ENCODE results near the gene PSME2. TPM values are rescaled to one million over a fixed set of nuclear protein-coding genes. Genes with fewer than 3 reads are reported as not detected.
A peak's percentile ranks its signal among the peaks of the same experiment; 100 is the strongest.

Gene PSME2
- total and polyA plus RNA-seq, 10 of the 15 experiments (the other 5 are each of a cell fraction or from before 2014, with no cell fraction given) = 510 to 3,542 (median 913) TPM

- TF ChIP-seq NKRF (conservative IDR thresholded peaks at IDR 0.05) (peak; percentile 99), SREBF2 (IDR thresholded peaks at IDR 0.05; ENCODE audit: low read length) (peak; percentile 78), RAD51 (IDR thresholded peaks at IDR 0.05) (peak; percentile 78), CEBPB (IDR thresholded peaks at IDR 0.05; ENCODE audit: borderline replicate concordance in 1 of 2, low read depth in 2 of 2, low read length in 2 of 2) (no peak), MYC (IDR thresholded peaks at IDR 0.05; ENCODE audit: insufficient read depth, insufficient read length, insufficient replicate concordance, low read length, severe bottlenecking) (peak; percentile 88), STAT3 (IDR thresholded peaks at IDR 0.05; ENCODE audit: low read depth, low read length) (peak; percentile 95), ZBTB40 (IDR thresholded peaks at IDR 0.05; ENCODE audit: borderline replicate concordance) (peak; percentile 100), RBBP5 (conservative IDR thresholded peaks at IDR 0.05) (no peak), ASH2L (IDR thresholded peaks at IDR 0.05; ENCODE audit: borderline replicate concordance, low read depth) (no peak), TAF1 (IDR thresholded peaks at IDR 0.05; ENCODE audit: borderline replicate concordance, low read depth, low read length) (peak; percentile 90), DPF2 (IDR thresholded peaks at IDR 0.05) (peak; percentile 47; the same call in 1 of the 2 replicates), ZSCAN29 (IDR thresholded peaks at IDR 0.05) (peak; percentile 81; the same call in 1 of the 2 replicates), ZNF622 (IDR thresholded peaks at IDR 0.05) (no peak), POU2F2 (IDR thresholded peaks at IDR 0.05; ENCODE audit: borderline replicate concordance, low read depth, low read length) (peak; percentile 98), RB1 (IDR thresholded peaks at IDR 0.05; ENCODE audit: borderline replicate concordance) (peak; percentile 97), ATF2 (IDR thresholded peaks at IDR 0.05; ENCODE audit: low read length) (peak; percentile 71; the same call in 1 of the 2 replicates), ELK1 (IDR thresholded peaks at IDR 0.05; ENCODE audit: low read depth, low read length) (peak; percentile 98), RFX5 (IDR thresholded peaks at IDR 0.05; ENCODE audit: low read depth, low read length) (peak; percentile 58; the same call in 1 of the 2 replicates), NR2F1 (conservative IDR thresholded peaks at IDR 0.05) (no peak; the same call in 1 of the 2 replicates)
Observed at GRCh38 chr14:24188251-24189058, 42.0 kb upstream of the PSME2 start, which contains the start of gene IPO4 (continued).
